Left lung (tissue), 10 donors: ENCODE results near the gene PDXK. TPM values are rescaled to one million over a fixed set of nuclear protein-coding genes. Genes with fewer than 3 reads are reported as not detected.

Source experiments
- ATAC-seq: fragments of 200-7000 bp; cut with Tn5 transposase; one replicate; pipeline ENCODE4 v1.9.1; 2020; ENCODE audit warnings: moderate library complexity
- DNase-seq, 4 donors: peaks; one replicate each; pipeline ENCODE4 v3.0.0-alpha.2; 2013 to 2020
- H3K27ac ChIP-seq, 2 donors: fragments of 200-600 bp; sonication (generic) in 1 of 2; one replicate each; pipeline versions ENCODE4 v1.5.0 to v1.8.0; 2020 to 2021
- H3K27me3 ChIP-seq, 2 donors: fragments of 200-600 bp; sonication (generic) in 1 of 2; one replicate each; pipeline versions ENCODE4 v1.5.0 to v1.8.0; 2020 to 2021
- H3K36me3 ChIP-seq, 2 donors: fragments of 200-600 bp; sonication (generic) in 1 of 2; one replicate each; pipeline versions ENCODE4 v1.5.0 to v1.8.0; 2020 to 2021
- H3K4me1 ChIP-seq, 2 donors: fragments of 200-600 bp; one replicate each; pipeline ENCODE4 v1.8.0; 2021
- H3K4me3 ChIP-seq, 2 donors: fragments of 200-600 bp; sonication (generic) in 1 of 2; one replicate each; pipeline versions ENCODE4 v1.5.0 to v1.8.0; 2020 to 2021; ENCODE audit warnings: mild to moderate bottlenecking in 1 of 2
- H3K9me3 ChIP-seq, 2 donors: fragments of 200-600 bp; sonication (generic) in 1 of 2; one replicate each; pipeline versions ENCODE4 v1.5.0 to v1.8.0; 2020 to 2021
- intact Hi-C, 2 donors: fragments of 100-400 bp; cut with DNase I; formaldehyde crosslinking; loops; one replicate each; pipeline versions ENCODE4 v1.11.2 to v1.14.2; 2022
- polyA plus RNA-seq, 6 donors: library from polyadenylated mRNA; unstranded; fragments of 120-200 nt; gene quantifications; one replicate each; pipeline ENCODE4 v1.2.1, GENCODE V29; 2013; ENCODE audit not compliant: insufficient read length in 6 of 6
- total RNA-seq, 2 donors: library from RNA; stranded (reverse); fragmentation: NEBNext Ultra II Directional; extraction: Animal tissue kit (Norgen Biotek cat#: 25700); gene quantifications; one replicate each; pipeline ENCODE4 v1.2.1, GENCODE V29; 2021
- TF ChIP-seq, protein P1 (sequence below), 2 donors: fragments of 200-600 bp; sonication (generic) in 1 of 2; IDR thresholded peaks; one replicate each; pipeline versions ENCODE4 v1.5.0 to v1.8.0; 2021; ENCODE audit warnings: antibody characterized with exemption in 2 of 2
- donor health status: DM: no; HTN: yes; CAD: no.
- donor health status: DM: no; HTN: no; CAD: no.

Gene PDXK
- total and polyA plus RNA-seq, 8 donors = 36.9 to 305 (median 43.9) TPM

DNA sequence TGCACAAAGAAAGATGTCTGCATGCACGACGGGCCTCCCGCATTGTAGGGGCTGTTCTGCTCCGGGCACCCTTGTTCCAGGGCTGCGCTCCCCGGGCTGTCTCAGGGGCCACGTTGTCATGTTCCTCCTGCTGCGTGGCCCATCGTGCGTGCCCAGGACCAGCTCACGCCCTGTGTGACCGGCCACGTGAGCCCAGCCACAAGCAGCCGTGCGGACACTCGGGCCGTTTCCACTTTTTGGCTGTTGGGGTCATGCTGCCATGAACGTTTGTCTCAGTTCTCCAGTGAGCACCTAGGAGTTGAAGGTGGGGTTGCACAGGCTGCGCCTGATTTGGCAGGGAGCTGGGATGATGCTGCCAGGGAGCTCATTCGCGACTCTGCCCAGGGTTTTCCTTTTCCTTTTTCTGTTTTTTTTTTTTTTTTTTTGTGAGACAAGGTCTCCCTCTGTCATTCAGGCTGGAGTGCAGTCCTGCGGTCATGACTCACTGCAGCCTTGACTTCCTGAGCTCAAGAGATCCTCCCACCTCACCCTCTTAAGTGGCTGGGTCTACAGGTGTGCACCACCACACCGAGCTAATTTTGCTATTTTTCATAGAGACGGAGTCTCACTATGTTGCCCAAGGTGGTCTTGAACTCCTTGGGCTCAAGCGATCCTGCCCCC is 17.4 kb downstream of the PDXK start:
- intact Hi-C loops = no loop called here

DNA sequence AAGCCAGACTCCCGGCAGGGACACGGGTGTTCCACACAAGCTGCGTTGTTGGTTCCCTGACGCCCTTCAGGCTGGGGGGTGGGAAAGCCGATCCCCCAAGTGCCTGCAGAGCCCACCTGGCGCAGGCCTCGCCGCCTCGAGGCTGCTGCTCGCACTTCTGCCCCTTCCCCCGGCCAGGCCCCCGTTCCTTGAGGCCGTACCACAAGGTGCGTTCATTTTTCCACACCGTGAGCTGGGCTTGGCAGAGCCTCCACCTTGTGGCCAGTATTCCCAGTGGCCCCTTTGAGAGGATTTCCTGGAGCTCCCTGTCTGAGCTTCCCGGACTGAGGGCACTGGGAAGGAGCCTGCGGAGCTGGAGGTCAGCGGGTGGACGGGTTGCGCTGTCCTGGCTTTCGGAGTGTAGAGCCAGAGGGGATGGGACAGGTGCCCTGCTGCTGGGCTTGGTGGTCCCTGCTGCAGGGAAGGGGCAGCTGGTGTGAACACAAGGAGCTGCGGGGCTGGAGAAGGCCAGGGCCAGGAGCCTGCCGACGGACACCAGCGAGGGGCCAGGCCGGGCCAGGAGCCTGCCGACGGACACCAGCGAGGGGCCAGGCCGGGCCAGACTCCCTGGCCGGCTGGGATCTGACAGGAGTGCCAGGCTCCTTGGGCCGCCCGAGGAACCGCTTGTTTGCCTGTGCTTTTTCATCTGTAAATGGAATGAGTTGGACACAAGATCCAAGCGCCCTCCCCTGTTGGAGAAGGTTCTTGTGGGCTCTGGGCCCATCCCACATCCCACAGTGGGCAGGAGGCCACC is 18.4 kb downstream of the PDXK start:
- no peaks in the 10 kb centered on the region for H3K9me3 ChIP-seq
- no peak for ATAC-seq
- H3K36me3 ChIP-seq = peaks cover 0 to 67% of the 10 kb centered on the region in 2 donors
- DNase-seq = no peak
- H3K27ac ChIP-seq = no peak overlapping the region
- H3K4me3 ChIP-seq = no peak overlapping the region
- TF ChIP-seq, protein P1, sequence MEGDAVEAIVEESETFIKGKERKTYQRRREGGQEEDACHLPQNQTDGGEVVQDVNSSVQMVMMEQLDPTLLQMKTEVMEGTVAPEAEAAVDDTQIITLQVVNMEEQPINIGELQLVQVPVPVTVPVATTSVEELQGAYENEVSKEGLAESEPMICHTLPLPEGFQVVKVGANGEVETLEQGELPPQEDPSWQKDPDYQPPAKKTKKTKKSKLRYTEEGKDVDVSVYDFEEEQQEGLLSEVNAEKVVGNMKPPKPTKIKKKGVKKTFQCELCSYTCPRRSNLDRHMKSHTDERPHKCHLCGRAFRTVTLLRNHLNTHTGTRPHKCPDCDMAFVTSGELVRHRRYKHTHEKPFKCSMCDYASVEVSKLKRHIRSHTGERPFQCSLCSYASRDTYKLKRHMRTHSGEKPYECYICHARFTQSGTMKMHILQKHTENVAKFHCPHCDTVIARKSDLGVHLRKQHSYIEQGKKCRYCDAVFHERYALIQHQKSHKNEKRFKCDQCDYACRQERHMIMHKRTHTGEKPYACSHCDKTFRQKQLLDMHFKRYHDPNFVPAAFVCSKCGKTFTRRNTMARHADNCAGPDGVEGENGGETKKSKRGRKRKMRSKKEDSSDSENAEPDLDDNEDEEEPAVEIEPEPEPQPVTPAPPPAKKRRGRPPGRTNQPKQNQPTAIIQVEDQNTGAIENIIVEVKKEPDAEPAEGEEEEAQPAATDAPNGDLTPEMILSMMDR (IDR thresholded peaks at IDR 0.05) = no peak
- H3K4me1 ChIP-seq = peaks cover 23 to 45% of the 10 kb centered on the region in 2 donors
- intact Hi-C loops = no loop called here
- no peaks in the 10 kb centered on the region for H3K27me3 ChIP-seq

More for the DNA sequence above, 17.4 kb downstream of the PDXK start:
- Histone ChIP-seq H3K4me1 (peaks cover 23 to 55% of the 10 kb centered on the region in 2 donors), H3K36me3 (peaks cover 0 to 63% of the 10 kb centered on the region in 2 donors), H3K27ac (no peak overlapping the region), H3K27me3 (no peaks in the 10 kb centered on the region), H3K4me3 (no peak overlapping the region), H3K9me3 (no peaks in the 10 kb centered on the region)
- TF ChIP-seq, protein P1 (IDR thresholded peaks at IDR 0.05) = no peak
- no peak for DNase-seq
- no peak for ATAC-seq

DNA sequence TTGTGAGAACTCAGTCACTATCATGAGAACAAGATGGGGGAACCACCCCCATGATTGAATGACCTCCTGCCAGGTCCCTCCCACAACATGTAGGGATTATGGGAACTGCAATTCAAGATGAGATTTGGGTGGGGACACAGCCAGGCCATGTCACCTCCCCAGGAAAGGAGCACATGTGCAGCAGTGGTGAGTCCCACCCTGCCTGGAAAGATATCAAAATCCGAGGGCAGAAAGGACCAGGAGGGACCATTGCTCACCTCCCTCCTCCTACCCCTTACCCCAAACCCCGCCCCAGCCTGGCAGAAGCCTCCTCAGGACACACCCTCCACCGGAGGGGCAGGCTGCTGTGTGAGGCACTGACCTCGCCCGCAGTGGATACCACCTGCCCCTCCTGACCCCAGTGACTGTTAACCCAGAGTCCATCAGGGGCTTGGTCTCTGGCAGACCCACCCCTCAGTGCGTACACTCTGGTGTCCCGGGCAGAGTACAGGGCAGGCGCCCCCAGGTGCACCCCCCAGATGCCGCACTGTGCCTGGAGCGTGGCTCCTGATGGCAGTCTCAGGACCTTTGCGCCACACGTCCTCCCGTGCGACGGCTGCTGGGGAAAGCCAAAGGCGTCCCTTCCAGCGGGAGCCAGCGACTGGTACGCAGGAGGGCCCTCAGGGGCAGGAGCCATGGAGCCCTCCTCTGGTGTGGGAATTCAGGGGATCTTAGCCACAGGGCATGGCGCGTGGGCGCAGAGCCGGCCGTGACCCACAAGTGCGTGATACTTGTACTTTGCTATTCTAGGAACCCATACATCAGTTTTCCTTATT is 20.9 kb downstream of the PDXK start:
- H3K27ac ChIP-seq = peak overlapping the region in 1 of 2 donors; percentile 46
- H3K36me3 ChIP-seq = peaks cover 0 to 82% of the 10 kb centered on the region in 2 donors
- peak; percentile 12 for ATAC-seq

DNA sequence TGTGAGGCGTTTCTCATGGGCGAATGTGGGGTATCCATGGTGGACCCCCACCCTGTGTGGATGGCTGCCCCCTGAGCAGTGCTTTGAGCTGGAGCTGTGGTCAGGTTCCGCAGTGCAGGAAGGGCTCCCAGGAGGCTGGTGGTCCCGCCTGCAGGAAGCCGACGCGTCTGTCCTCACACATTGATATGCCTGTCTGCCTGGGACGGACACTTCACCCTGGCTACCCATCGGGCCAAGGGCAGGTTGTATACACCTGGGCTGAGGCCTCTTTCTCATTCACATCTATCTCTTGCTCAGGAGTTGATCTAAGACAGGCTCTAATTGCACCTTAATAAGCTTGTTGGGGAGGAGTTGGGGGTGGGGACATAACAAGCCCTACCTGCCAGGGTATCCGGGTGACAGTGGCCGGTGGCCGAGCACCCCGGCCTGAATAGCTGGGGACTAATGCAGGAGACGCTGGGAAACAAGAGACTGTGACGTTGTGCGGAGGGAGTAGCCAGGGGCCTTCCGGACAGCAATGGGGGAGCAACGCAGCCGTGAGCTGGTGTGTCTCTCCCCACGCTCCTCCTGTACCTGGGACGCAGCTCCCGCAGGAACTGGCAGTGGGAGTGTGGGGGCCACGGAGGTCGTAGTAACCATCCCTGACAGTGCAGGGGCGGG is 21.7 kb downstream of the PDXK start:
- Histone ChIP-seq H3K4me3 (no peak overlapping the region), H3K4me1 (peaks cover 0 to 12% of the 10 kb centered on the region in 2 donors), H3K27me3 (no peaks in the 10 kb centered on the region), H3K27ac (peak overlapping the region in 1 of 2 donors; percentile 46), H3K9me3 (no peaks in the 10 kb centered on the region), H3K36me3 (peaks cover 0 to 82% of the 10 kb centered on the region in 2 donors)
- ATAC-seq (peak; percentile 65), DNase-seq (peak in 1 of 4 donors; percentile 72)
- TF ChIP-seq, protein P1 (IDR thresholded peaks at IDR 0.05) = no peak
- intact Hi-C loops = no loop called here

More for the DNA sequence above, 20.9 kb downstream of the PDXK start:
- H3K27me3 ChIP-seq = no peaks in the 10 kb centered on the region
- TF ChIP-seq, protein P1 (IDR thresholded peaks at IDR 0.05) = no peak
- H3K9me3 ChIP-seq = no peaks in the 10 kb centered on the region
- peaks cover 2 to 20% of the 10 kb centered on the region in 2 donors for H3K4me1 ChIP-seq
- intact Hi-C loops = no loop called here
- DNase-seq = peak in 1 of 4 donors; percentile 32
- H3K4me3 ChIP-seq = no peak overlapping the region
